ENCODE measurements around the gene KCNMB2.

The KCNMB2 gene

DNA sequence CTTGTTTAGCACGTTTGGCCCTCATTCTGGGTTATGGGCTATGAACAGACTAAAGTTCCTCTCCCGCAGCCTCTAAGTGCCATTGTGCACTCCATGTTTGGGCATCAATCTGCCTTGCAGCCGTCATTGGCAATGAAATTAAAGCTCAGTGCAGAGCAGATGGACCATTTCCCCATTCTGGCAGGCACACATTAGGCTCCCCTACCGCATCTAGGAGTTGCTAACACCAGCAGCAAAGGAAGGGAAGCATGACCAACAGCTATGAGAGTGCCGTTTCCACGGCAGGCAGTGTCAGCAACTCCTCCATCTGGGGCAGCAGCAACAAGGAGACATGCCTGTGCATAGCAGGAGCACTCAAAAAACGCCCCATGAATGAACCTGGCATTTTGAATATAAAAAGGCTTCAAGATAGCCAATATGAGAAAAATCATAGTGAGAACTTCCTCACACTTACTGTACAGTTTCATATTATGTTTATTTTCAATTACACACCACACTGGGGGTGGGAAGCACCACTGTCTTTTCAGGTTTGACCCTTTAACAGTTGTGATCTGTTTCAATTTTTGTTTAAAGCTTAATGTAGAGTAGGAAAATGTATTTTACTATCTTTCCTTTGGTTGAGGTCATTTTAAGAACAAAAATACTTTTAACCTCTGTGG, 218.7 kb downstream of the KCNMB2 start:
- DNase-seq (ENCODE audit: low read depth): no peak

DNA sequence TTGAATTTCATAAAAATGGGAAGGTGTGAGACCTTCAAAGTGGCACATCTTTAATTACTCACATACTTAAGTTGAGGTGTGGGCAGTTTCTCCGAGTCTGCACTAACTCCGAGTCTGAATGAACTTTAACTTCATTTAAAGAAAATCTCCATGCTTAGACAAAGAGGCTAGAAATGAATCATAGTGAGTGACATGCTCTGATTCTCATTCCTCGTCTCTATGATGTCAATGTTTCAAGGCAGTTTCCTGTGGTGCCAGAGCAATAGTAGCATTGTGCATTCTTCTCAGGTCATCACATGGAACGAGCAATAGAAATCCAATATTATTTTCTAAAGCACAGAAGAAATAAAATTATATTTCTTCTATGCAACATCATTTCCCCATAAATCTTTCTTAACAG, 224.8 kb downstream of the KCNMB2 start:
- no peak for DNase-seq (ENCODE audit: low read depth)

DNA sequence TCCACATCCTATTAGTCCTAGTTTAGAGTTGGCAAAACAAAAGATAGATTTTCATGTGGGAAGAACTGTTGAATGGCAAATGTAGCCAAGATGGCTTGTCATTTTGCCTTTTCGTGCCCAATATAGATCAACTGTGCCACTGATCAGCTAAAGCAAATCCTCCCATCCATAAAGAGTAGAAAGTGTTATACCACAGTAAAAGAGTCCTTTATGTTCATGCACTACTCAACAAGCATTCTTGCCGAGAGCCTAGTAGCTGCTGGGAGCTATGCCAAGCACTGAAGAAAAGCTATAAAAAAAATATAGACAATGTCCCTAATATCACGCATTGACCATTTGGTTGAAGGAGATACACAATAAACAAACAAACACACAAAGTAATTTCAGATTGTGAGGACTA, 225.2 kb downstream of the KCNMB2 start:
- DNase-seq (ENCODE audit: low read depth): no peak

DNA sequence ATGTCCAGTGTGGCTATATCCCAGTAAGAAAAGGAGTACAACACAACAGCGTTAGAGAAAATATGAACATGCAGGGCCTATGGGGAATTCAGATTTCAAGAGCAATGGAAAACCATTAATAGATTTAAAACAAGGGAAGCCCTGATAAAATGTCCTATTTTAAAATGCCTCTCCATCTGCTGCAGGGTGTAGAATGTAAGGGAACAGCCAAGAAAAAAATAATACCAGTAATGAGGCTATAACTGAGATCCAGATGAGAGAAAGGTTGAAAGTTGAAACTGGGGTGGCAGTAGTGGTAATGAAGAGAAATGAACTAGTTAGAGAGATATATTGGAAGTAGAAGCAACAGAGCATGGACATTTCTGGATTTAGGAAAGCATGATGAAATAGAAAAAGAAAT, 226.1 kb downstream of the KCNMB2 start:
- DNase-seq (ENCODE audit: low read depth): no peak

DNA sequence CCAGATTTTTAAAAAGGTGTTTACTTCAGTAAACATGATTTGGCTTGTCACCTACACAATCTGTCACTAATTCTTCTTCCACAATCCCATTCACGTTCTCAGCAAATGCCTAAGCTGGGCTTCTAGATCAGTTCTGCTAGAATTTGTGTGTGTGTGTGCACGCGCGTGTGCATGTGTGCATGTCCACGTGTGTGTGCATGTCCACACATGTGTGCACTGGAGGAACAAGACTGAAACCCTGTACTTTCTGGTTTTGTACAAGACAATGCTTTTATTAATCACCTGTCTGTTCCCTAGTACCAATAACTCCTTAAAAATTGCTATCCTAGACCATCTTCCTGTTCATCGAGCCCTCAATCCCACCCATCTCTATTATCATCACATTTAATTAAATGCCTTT, 229.2 kb downstream of the KCNMB2 start:
- DNase-seq (ENCODE audit: low read depth): no peak

DNA sequence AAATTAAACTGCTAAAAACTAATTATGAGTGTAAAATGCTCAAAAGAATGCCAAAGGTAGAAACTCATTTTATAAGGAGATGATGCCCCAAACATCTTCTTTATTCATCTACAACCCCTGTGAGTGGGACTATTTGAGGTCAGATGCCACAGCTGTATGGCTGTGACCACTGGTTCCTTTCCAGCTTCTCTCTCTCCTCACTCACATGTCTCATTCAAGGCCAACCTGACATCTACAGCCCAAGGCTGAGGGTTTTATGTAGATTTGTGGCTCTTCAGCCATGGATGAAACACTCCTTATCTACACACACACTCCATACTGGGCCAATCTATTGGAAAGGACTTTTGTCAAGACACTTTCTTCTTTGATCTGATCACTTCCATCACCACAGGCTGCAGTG, 231.3 kb downstream of the KCNMB2 start:
- no peak for DNase-seq (ENCODE audit: low read depth)

DNA sequence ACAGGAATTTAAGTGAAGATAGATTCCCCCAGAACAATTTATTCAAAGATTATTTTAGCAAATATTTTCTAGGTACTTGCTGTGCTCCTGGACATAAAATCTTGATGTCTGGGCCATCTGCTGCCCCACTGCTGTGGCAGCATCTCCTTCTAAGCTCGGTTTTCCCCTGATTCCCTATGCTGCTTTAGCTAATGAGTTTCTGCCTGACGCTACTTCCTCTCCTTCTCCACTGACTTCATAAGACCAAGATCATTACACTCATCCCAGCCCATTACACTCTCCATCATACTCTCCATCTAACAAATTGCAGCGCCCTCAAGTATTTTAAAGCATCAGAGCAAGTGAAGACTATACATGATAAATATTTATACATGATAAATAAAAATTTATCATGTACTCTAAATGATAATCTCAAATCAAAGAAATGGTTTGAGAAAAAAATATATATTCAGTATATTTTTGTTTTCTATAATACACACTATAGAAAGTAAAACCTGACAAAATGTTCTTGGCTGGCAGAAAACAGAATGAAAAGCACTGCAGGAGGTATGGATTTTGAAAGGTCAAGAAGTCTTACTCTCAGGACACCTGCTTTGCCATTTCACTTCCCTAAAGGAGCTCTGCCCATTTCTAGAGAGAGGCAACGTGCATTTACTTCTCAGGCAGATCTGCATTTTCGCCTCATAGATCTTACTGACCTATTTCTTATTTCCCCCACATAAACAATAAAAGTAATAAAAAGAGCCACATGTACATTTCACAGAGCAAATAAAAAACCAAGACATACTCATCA, 232.0 kb downstream of the KCNMB2 start:
- no peak for DNase-seq (ENCODE audit: low read depth)

DNA sequence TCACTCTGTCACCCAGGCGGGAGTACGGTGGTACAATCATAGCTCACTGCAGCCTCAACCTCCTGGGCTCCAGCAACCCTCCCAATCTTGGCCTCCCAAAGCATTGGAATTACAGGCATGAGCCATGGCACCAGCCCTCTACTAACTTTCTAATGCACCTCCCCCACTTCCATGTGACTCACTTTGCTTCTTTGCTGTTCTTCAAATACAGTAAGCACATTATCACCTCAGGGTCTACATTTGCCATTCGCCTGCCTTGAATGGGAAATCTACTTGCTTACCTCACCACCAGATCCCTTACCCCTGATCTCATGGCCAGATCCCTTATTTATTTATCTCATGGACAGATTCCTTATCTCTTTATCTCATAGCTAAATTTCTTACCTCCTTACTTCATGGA, 235.3 kb downstream of the KCNMB2 start:
- no peak for DNase-seq (ENCODE audit: low read depth)

DNA sequence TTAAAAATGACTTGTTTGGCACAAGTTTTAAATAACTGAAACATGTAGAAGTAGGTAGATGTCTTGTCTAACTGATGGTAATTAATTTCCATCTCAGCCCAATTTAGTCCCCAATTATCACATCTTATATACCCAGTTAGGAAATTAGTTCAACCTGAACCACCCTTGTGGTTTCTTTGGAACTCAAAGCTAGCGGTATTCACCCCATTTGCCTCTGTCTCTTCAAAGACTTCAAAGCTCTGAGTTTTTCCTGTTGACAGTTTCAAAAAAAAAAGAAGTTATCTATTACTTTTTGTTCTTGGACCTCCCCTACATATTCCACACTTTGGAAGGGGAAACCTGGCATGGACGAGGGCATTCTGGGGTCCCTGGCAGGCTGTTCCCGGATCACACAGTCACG, 236.5 kb downstream of the KCNMB2 start:
- DNase-seq (ENCODE audit: low read depth): no peak

DNA sequence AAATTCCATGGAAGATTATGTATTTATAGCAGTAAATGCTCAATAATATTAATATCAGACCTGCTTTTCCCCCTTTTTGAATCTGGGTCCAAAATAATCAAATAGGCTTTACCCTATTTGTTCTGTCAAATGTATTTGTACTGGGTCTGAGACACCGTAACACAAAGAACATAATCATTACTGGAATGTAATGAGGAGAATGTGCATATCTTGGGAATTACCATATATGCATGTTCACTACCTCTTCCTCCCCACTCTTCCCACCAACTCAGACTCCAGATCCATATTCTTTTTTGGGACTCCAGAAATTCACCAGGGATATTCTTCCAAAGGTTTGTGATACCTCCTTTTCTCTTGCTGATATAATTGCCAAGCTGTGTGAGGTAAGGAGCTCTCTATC, 237.1 kb downstream of the KCNMB2 start:
- DNase-seq (ENCODE audit: low read depth): no peak

DNA sequence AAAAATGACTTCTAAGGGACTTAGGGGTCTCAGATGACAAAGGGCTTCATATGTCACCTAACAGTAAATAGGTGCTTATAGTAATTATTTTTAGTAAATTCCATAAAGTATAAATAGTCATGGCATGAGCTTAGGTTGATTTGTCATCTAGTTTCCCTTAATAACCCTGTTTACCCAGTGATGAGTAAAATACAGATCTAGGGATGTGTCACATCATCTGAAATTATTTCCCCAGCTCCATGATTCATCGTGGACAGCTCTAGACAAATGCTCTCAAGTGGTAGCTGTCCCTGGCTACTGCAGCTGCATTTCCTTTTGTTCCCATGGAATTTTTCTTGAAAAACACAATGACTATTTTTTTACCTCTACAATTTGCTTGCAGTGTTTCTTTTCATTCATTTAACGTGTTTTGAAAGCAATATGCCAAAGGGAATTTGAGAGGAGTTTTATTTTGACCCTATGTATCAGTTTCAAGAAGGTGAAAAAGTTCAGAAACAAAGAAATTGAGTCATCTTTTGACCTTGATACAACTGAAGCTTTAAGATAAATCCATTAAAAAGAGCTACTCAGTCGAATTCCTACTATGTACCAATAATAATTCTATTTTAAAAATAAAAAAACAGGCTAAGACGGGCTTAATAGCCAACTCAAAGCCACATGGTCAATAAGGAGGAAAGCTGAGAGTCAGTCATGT, 241.6 kb downstream of the KCNMB2 start:
- DNase-seq (ENCODE audit: low read depth): no peak

DNA sequence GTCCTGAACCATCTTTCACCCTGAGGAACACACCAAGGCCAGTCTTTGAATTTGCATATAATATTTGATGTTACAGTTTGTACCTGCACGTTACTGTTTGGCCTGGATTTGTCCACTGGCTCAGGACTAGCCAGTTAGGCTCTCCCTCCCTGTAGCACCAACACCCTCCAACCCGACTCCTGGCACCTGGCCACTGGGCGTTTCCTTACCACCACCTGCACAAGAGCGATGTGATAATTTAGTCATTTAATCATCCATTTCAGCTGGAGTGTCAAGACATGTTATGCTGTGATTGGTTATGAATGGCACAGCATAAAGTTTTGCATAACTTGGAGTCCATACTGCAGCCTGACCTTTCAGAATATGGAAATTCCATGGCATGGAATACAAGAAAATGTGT, 242.4 kb downstream of the KCNMB2 start:
- DNase-seq (ENCODE audit: low read depth): no peak

DNA sequence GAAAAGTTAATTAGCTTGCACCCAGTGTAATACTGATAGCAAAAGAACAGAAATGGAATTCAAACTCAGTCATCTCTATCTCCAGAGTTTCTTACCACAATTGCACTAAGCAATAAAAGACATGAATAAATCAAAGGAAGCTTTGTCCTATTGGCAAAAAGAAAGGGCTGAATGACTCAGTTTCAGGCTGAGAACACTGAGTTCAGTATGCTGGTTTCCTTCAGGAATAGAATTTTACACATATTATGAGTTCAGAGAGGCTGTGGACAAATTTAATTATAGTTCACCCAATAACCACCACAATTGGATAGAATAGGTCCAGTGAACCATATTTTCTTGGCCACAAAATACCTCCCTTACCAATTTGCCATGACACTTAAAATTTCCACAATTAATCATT, 249.7 kb downstream of the KCNMB2 start:
- DNase-seq (ENCODE audit: low read depth): no peak

DNA sequence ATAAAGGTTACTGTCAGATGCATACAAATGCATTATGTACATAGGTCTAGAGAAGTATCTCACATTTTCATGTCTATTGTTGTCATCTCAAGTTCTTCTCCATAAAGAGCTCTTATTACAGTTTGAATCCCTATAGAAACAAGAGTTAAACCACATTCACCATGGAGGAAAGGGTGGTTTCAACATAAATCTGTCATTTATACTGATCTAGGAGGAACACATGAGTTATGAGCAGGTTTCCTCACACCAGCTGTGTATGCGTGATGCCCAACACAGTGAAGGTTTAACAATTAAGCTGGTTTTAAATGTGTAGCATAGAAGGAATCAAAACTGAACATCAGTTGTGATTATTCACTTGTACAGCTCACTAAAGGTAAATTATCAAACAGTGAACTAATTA, 251.7 kb downstream of the KCNMB2 start:
- DNase-seq (ENCODE audit: low read depth): no peak

DNA sequence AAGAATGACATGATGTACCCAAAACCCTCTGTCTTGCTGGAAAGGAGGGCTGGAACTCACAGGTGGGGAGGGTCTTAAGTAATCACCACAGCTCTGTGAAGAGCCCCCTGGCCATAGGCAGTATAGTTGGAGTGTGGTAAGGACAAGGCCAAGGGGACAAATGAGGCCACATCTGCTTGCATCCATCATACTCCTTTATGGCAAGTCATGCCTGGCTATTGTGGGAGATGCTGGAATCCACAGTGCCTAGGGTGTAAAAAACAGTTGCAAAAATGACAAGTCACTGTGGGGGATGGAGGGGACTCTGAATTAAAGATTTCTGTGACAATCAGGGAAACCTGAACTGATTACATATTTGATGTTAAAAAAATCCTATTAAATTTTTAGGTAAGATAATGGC, 258.5 kb downstream of the KCNMB2 start:
- no peak for DNase-seq (ENCODE audit: low read depth)

DNA sequence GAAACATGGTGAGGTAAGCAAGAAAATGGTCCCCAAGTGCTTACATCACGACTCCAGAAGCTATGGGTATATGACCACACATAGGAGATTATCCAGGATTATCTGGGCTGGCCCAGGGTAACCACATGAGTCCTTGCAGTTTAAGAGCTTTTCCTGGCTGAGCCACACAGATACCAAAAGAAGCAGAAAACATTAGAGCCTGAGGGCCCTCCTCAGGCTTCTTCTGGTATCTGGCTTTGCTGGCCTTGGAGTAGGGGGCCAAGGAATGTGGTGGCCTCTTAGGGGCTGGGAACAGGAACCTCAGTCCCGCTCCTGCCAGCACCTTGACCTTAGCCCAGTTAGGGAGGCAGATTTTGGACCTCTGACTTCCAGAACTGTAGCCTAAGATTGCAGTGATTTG, 259.1 kb downstream of the KCNMB2 start:
- DNase-seq (ENCODE audit: low read depth): no peak

DNA sequence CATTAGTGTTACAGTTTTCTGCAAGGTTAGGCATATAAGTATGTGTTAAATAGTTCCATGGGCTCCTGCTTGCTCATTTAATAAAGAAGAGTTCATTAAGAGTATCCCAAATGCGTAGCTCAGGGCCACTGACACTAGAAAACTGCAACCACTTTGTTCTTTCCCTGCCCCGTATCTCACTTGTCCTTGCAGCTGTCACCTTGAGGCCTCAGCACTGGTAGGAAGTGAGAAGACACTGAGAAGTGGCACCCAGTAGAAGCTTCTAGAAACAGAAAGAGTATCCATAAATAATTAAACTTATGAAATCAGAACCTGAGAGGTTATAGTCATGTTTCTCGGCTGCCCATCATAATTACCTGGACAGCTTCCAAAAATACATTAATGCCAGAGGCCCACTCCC, 266.0 kb downstream of the KCNMB2 start:
- DNase-seq (ENCODE audit: low read depth): no peak

DNA sequence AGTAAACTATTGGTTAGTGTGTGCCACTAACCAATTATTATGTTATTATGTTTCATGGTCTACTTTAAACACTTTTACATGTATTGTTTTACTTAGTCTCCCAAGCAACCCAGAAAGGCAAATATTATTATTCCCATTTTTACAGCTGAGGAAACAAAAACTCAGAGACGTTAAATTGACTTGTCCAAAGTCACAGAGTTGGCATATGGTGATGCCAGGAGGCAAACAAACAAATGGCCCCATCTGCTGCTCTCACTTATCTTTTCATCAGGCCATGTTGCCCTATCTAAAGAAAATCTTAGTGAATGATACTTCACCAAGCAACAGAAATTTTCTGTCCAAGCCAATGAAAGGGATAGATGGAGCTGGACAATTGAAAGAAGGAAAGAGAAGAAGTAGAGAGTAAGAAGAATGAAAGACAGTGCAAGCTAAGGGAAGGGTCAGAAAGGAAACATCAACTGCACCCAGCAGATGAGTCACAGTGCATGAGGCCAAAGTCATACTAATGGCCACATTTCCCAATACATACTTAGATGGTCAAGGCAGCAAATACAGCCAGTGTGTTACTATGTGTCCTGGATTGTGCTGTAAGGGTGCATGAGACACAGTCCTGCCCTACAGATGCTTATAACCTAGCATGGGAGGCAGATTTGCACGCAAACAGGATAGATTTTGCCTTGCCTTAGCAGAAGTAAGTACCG, 266.9 kb downstream of the KCNMB2 start:
- no peak for DNase-seq (ENCODE audit: low read depth)

DNA sequence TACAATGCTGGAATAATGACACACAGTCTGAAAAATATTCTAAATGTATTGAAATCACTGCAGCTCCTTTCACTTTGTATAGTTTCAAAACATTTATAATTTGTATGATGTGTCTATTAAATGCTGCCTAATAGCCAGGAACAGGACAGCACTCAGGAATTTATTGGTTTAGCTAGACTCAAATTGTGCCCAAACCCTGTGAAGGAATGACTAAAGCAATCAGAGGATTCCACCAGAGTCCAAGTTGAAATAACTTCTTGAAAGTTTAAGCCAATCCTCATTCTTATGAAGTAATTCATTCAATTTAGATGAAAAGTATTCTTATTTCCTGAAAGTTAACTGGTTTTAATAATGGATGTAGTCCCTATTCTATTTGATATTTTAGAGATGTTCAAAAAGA, 268.4 kb downstream of the KCNMB2 start:
- no peak for DNase-seq (ENCODE audit: low read depth)

DNA sequence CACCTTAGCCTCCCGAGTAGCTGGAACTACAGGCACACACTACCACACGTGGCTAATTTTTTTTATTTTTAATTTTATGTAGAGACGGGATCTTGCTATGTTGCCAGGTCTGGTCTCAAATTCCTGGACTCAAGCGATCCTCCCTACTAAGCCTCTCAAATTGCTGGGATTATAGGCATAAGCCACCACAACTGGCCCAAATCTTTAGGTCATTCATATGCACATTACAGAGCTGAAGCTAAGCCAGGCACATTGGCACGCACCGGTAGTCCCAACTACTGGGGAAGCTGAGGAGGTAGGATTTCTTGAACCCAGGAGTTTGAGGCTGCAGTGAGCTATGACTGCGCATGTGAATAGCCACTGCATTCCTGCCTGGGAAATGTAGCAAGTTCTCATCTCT, 269.5 kb downstream of the KCNMB2 start:
- no peak for DNase-seq (ENCODE audit: low read depth)

DNA sequence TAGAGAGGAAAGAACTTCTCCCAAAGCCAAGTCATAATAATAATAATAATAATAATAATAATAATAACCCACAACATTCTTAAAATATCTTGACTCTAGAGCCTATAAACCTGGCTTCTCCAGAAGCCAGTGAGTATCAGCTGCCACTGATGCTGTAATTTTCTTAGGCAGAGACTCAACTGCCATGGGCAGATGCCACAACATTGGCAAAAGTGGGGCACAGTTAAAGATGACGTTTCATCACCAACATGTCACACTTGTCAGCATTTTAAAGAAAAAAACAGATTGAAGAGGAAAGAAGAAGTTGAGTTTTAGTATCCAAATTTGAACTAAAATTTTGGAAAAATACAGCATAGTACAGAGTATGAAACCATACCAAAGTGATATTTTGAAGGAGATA, 270.4 kb downstream of the KCNMB2 start:
- DNase-seq (ENCODE audit: low read depth): no peak

DNA sequence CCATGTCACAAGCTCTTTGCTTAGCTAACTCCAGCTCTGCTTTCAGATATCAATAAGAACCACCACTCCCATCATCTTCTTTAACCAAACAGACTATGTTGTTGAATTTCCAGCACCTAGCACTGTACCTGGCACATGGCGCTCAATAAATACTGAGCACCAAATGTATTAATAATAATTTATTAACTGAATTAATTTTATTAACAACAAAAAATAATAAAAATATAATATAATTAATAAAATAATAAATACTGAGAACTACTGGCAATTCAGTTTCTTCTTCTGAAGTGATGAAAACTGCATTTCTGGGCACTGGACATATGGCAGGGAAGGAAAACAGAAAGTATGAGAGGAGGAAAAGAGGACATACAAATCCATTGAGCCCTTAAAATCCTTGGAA, 271.5 kb downstream of the KCNMB2 start:
- no peak for DNase-seq (ENCODE audit: low read depth)

DNA sequence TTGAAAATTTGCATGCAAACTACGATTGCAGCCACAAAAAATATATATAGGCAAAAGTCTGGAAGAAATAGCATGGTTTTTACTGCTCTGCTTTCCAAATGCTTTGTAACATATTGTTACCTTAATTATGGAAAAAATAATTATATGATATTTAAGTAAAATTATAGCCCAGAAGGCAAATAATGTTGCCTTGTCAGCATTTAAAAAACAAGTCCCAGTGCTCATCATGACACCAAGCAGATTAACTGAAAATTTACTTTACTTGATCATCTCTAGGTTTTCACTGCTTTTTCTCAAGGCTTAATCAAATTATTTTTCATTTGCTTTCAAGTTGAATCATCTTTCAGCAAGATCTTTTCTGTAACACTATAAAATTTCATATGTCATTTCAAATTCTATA, 272.5 kb downstream of the KCNMB2 start:
- no peak for DNase-seq (ENCODE audit: low read depth)

Data from fibroblast of gingiva (primary cell).